Renal cortical epithelial cell (primary cell): ENCODE measurements around the gene SDK2. TPM values are rescaled to one million over a fixed set of nuclear protein-coding genes. Genes with fewer than 3 reads are reported as not detected.

ENCODE experiments used
- DNase-seq: peaks from one replicate; pipeline ENCODE4 v3.0.0-alpha.2; 2011; ENCODE audit warnings: low read depth
- total RNA-seq: library from RNA; depleted of rRNA; stranded (reverse); fragments of >200 nt; gene quantifications from 2 replicates; pipeline ENCODE4 v1.2.3, GENCODE V29; 2014

SDK2 gene
- total RNA-seq, 1 donor from 2014 or later, result 0.10 TPM

GRCh38 chr17:73609758-73610157 lies 34.5 kb downstream of the SDK2 start:
- DNase-seq, result no peak

GRCh38 chr17:73609060-73609459 lies 35.2 kb downstream of the SDK2 start:
- no peak for DNase-seq

GRCh38 chr17:73605444-73605843 lies 38.8 kb downstream of the SDK2 start:
- no peak for DNase-seq

GRCh38 chr17:73604476-73604875 lies 39.8 kb downstream of the SDK2 start:
- no peak for DNase-seq

DNA sequence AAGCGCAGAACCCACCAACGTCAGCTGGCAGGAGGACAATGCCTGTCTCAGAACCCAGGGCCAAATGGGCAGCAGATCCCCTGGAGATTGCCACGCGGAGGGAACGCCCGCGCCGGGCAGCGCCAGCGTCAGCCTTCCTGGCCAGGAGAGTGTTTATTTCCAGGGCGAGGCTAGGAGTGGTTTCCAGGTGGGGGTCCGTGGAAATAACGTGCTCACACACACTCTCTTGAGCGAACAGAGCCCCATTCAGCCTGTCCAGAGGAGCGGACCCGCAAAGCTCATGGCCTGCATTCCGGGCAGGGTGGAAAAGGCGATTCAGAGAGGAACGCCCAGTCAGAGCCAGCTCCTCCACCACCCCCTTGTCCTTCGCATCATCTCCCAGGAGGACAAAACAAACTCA lies 40.3 kb downstream of the SDK2 start:
- DNase-seq, result no peak

DNA sequence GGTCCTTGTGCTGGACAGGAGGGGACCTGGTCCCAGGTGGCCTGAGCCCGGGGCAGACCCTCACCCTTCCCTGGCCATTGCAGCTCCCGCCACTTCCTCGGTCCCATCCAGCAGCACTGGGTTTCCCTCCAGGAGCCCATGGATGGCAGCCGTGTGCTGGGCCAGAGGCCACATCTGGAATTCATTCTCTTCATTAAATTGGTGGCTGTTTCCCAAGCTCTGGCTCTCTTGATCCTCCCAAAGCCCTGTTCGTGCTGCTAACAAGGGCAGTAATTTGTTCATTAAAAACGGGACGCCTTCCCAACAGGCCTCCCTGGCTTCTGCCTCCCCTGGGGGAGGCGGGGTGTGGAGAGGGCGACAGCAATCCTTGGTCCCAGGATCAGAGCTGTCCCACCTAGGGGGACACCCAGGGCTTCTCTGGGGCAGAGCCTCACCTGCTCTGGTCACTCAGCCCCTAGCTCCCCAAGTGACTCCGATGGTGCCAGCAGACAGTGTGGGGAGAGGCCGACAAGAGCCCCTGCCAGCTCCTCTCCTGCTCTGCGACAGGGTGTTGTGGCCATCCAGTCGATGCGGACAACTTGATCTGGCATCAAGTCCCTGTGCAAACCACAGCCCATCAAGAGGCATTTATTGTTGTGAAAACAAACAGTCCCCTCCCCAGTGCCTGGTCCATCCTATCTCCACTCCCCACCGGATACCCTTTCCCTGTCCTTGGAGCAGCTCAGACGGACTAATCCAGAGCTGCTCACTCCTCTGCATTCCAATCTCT lies 44.0 kb downstream of the SDK2 start:
- no peak for DNase-seq

DNA sequence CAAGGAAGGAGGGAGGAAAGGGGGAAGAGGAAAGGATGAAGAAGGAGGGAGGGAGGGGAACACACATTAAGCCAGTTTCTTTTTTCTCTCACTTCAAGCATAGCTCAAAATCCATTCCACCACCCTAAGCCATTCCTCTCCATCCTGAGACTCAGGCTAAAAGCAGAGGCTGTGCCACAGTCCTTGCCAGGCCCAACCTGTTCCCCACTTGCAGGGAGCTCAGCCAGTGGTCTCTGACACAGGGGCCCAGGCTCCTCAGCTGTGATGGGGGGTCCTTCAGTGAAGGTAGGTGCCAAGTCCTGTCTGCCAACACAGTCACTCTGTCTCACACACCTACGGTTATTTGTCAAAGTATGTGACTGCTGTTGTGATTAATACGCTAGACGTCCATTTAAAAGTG lies 44.6 kb downstream of the SDK2 start:
- DNase-seq, result no peak

DNA sequence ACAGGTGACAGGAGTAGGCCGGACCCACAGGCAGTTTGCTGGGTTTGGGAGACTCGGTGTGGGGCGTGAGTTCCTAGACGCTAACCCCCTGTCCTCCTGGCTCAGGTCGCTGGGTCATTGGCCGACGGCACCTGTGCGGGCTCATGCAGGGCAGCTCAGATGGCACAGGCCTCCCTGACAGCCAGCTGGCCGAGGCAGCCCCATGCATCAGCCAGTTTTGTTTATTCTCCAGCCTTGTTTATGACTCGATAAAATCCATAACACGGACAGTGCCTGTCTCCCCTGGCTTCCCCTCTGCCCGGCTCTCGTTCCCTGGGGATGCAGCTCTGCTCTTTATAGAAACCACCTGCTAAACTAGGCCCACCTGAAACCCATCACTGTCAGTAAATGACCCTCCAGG lies 46.0 kb downstream of the SDK2 start:
- no peak for DNase-seq

DNA sequence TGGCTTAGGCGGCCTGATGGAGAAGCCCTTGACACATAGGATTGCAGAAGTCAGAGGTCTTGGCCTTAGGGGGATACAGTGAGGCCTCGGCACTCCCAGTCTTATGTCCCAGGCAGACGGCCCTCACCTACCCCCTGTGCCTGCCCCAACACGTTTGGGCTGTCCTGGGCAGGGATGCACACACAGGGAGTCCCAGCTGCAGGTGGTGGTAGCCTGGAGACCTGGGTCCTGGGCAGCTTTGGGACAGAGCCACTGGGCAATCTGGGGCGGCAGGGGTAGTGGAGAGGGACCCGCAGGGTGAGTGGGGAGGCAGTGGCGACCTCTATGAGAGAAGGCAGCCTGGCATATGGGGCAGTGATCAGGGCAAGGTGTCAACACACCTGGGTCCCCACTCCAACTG lies 48.3 kb downstream of the SDK2 start:
- no peak for DNase-seq

DNA sequence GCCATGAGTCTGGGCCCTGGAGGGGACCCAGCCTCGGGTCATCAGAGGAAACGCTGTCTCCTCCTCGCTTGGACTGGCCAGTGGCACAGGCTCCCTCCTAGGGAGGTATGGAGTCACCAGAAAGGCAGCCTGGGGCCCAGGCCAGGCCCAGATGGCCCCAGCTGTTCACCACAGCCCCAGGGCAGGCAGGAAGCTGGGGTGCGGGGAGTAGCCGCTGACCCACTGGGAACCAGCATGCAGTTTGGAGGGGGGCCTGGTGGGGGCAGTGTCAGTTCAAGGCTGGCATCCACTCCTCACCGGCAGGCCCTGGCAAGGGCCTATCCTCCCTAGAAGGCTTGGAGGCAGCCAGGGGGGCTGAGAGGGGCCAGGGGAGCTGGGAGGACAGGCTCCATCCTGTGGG lies 48.8 kb downstream of the SDK2 start:
- no peak for DNase-seq

DNA sequence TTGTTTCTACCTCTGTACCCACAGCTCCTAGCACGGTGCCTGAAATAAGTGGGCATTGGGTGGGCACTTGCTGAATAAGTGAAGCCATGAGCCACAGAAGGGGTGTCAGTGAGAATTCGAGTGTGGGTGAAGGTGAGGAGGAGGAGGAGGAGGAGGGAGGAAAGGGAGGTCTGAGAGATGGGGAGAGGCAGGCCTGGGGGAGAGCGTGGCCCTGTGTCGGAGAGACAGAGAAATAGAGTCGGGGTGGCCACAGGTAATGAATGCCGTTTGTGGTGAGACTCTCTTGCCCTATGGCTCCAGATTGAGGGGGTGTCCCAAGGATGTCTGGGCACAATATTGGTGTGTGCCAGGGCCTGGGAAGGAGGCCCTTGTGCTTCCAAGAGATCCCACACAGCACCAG lies 49.2 kb downstream of the SDK2 start:
- no peak for DNase-seq

- no peak for DNase-seq
These were observed 49.6 kb downstream of the SDK2 start for GRCh38 chr17:73594598-73594997.

- no peak for DNase-seq
These were observed 50.2 kb downstream of the SDK2 start for GRCh38 chr17:73594025-73594424.

DNA sequence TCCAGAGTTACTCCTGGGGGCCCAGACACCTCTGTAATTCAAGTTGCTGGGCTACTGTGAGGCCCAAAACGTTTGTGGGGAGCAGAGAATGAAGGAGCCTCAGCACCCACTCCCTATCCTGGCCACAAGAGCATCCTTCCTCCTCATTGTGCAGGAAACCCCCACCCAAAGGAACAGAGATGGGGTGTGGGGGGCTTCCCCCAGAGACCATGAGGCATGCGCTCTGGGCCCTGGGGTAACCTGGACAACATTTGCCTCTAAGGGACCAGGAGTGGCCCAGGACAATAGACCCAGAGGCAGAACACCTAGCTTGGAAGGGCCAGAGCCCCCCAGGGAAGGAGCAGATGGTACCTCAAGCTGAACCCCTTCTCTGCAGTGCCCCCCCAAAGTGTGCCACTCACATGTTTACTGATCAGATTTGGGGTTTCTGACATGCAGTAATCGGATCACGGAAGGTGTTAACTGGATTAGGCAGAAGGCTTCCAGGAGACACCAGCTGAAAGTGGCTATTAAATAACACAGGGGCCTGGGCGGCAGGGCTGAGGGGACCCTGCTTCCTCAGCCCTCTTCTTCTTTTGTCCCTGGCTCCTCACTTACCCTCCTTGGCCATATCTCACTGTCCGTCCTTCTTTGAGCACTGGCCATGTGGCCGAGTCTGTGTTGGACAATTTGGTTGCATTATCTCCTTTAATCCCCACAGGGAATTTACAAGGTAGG lies 50.8 kb downstream of the SDK2 start:
- DNase-seq, result no peak

DNA sequence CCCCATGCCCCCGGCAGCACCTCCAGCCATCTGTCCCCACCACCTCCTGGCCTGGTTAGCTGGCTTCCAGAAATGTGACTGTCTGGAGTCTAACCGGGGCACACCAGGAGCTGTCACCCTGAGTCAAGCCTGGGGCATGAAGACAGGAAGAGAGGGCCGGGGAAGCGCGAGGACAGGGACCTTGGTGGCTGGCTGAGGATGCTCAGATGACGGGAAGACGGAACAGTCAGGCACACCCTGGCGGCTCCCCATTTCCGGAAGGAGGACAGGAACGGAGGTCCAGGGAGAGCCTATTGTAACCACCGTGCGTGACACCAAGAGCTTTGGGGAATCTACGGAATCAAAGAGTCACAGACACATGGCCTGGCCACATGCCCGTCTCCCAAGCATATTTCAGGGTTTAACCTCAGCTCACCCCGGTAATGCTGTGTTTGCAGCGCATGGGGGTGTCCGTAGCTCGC lies 51.7 kb downstream of the SDK2 start:
- DNase-seq, result no peak

DNA sequence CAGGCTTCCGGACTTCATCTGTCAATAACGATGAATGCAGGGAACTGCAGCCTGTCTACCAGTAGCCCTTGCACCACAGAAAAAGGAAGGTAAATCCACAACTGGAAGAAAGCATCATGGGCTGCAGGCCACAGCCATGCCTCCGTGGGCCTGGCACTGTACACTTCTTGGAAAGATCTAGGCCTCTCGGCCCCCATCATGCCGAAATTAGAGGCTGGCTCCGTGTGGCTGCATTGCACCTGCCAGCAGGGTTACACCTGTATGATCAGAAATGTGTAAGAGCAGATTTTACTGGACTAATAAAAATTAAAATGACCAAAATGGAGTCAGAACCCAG lies 52.2 kb downstream of the SDK2 start:
- no peak for DNase-seq

DNA sequence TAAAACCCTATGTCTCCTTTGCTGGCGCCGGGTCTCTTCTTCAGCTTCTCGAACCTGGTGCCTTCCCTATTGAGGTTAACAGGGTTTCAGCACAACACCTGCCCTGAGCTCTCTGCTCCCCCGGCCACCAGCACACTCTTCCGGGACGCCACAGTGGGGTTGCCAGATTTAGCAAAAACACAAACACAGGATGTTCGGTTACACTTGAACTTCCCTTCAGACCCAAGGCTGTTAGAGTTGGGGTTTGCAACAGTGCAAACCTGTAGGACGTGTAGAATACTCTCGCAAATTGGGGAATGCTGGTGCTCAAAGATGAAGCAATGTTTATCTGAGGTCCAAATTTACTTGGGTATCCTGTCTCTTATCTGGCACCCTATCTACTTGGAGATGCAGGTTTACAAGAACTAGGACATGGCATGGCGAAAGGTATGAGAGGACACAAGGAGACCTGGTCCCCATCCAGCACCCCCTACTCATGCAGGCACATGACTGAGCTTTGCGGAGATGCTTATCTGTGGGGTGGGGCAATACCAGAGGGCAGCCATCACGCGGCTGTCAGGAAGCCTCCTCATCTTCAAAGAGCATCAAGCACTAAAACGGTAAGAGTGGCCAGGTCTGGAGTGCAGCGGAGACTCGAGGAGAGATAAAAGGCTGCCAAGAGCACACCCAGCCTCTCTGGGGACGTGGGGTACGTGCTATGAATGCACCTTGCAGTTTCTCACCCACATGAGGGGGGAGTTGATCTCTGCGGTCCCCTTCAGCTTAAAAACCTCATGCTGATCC lies 52.8 kb downstream of the SDK2 start:
- DNase-seq, result no peak

DNA sequence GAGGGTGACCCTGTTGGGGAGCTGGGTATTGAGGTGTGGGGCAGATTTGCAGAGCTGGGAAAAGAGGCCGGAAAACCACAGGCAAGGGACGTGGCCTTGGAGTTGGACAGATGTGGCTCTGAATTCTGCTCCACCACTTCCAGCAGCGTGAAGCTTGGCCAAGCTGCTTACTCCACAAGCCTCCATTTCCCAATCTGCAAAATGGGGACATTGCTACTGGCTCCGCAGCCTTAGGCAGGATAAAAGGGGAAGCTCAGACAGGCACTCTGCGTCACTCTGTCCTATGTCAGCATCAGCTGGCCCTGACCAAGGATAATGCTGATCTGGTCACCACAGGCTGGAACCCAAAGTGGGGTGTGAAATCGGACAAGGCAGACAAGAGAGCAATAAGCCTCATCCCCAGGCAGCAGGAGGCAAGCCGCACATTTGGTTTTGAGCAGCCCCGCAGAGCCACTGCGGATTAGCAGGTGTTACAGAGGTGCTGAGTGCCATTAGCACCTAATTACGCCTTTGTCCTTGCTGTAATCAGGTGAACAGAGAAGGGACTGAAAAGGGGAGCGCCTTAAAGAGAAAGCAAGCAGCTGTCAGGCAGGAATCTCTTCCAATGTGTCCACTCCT lies 54.8 kb downstream of the SDK2 start:
- no peak for DNase-seq

- DNase-seq, result no peak
These were observed 55.4 kb downstream of the SDK2 start for GRCh38 chr17:73588891-73589290.

DNA sequence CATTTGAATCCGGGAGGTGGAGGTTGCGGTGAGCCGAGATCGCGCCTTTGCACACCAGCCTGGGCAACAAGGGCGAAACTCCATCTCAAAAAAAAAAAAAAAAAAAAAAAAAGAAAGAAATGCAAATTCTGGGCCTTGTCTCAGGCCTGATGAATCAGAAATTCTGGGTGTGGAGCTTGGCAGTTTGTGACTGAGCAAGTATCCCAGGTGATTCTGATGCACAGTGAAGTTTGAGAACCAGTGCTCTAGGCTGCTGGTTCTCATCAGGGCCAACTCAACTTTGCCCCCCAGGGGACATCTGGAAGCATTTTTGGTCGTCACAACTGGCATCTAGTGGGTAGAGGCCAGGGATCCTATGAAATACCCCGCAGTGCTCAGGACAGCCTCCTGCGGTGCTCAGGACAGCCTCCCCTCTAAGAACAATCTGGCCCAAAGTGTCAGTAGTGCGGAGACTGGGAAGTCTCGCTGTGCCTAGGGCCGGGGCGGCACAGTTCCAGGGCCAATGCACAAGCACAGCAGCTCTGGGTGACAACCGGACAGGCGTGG lies 55.9 kb downstream of the SDK2 start:
- DNase-seq, result no peak

GRCh38 chr17:73586921-73587602 lies 57.2 kb downstream of the SDK2 start:
- no peak for DNase-seq
